ENCODE measurements around the gene SMIM5.

Gene SMIM5

GRCh38 chr17:75638893-75639292, 5.7 kb downstream of the SMIM5 start:
- in situ Hi-C loops (cut with HindIII; ENCODE audit: low sequenced_read_pairs) = no loop called here
- DNase-seq (ENCODE audit: low read depth) = no peak
- no peak for TF ChIP-seq CTCF (IDR thresholded peaks at IDR 0.05; ENCODE audit: low read depth, low read length, missing control alignments)
- H3K4me3 ChIP-seq (ENCODE audit: low read depth, low read length) = no peak overlapping the region

GRCh38 chr17:75639327-75639726, 6.1 kb downstream of the SMIM5 start:
- no peak overlapping the region for H3K4me3 ChIP-seq (ENCODE audit: low read depth, low read length)
- no peak for DNase-seq (ENCODE audit: low read depth)
- in situ Hi-C loops (cut with HindIII; ENCODE audit: low sequenced_read_pairs) = no loop called here
- no peak for TF ChIP-seq CTCF (IDR thresholded peaks at IDR 0.05; ENCODE audit: low read depth, low read length, missing control alignments)

- no peak for TF ChIP-seq CTCF (IDR thresholded peaks at IDR 0.05; ENCODE audit: low read depth, low read length, missing control alignments)
- in situ Hi-C loops (cut with HindIII; ENCODE audit: low sequenced_read_pairs) = no loop called here
- no peak for DNase-seq (ENCODE audit: low read depth)
- no peak overlapping the region for H3K4me3 ChIP-seq (ENCODE audit: low read depth, low read length)
Observed at GRCh38 chr17:75639771-75640555, 6.7 kb downstream of the SMIM5 start.

- DNase-seq (ENCODE audit: low read depth) = no peak
- no peak for TF ChIP-seq CTCF (IDR thresholded peaks at IDR 0.05; ENCODE audit: low read depth, low read length, missing control alignments)
- no peak overlapping the region for H3K4me3 ChIP-seq (ENCODE audit: low read depth, low read length)
- in situ Hi-C loops (cut with HindIII; ENCODE audit: low sequenced_read_pairs) = no loop called here
Observed at GRCh38 chr17:75640556-75641119, 7.4 kb downstream of the SMIM5 start.

GRCh38 chr17:75641343-75641742, 8.1 kb downstream of the SMIM5 start:
- no peak overlapping the region for H3K4me3 ChIP-seq (ENCODE audit: low read depth, low read length)
- DNase-seq (ENCODE audit: low read depth) = no peak
- no peak for TF ChIP-seq CTCF (IDR thresholded peaks at IDR 0.05; ENCODE audit: low read depth, low read length, missing control alignments)
- in situ Hi-C loops (cut with HindIII; ENCODE audit: low sequenced_read_pairs) = no loop called here

- no peak overlapping the region for H3K4me3 ChIP-seq (ENCODE audit: low read depth, low read length)
- DNase-seq (ENCODE audit: low read depth) = no peak
- TF ChIP-seq CTCF (IDR thresholded peaks at IDR 0.05; ENCODE audit: low read depth, low read length, missing control alignments) = no peak
- in situ Hi-C loops (cut with HindIII; ENCODE audit: low sequenced_read_pairs) = no loop called here
Observed at GRCh38 chr17:75642182-75642783, 9.0 kb downstream of the SMIM5 start.

Measured in astrocyte of the cerebellum (primary cell).